ENCODE results near the gene CAPN2. TPM values are rescaled to one million over a fixed set of nuclear protein-coding genes. Genes with fewer than 3 reads are reported as not detected.

CAPN2 gene
- total RNA-seq, result 511 and 596 TPM in 2 replicates

DNA sequence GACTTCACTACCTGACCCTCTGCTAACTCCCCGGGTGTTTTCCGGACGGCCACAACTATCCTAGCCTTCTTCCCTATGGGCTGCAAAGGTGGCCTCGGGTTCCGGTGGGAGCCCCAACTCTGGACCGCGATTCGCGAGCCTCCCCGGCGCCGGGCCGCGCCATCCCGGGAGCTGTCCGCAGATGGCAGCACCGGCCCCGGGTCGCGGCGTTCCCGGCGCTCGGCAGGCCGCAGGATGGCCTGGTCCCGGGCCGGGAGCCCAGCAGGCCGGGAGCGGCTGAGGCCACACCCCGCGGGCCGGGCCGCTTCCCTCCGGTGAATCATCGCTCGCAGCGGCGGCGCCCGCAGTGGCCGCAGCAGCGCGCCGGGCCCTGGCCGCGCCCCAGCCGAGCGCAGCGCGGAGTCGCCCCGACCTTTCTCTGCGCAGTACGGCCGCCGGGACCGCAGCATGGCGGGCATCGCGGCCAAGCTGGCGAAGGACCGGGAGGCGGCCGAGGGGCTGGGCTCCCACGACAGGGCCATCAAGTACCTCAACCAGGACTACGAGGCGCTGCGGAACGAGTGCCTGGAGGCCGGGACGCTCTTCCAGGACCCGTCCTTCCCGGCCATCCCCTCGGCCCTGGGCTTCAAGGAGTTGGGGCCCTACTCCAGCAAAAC, at the start of gene CAPN2:
Gene CAPN2 (plus strand): TSS at position 346 of the 656 bp plus-strand sequence. CDS start 102 bp downstream, at position 448.

DNA sequence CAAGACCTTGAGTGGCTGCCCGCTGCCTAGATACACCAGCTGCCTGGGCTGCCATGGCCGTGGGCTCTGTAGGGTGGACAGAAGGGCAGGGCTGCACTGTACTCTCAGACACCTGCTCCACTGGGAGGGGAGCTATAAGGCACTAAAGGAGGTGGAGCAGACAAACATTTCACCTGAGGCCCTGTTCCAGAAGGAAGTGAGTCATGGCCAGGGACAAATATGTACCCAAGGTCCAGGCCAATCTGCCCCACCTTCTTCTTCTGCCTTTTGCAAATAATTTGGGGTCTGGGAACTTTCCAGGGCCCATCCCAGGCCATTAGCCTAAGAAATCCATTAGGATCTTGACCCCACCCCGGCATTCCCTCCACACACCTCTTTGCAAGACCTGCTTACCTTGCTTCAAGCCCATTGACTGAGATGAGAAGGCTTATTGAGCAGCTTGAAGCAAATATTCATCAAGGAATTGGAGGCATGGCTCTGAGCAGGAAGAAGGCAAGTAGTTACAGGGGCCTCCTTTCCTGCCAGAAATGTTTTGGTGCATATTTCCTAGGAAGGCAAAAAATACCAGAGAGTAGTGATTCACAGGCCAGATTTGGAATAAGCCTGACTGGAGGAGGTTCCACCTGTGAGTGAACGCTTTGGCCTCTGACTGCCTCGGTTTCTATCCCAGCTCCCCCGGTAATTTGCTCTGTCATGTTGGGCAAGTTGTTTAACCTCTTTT, 46.6 kb upstream of the CAPN2 start, which contains the start of gene CAPN8:
Gene CAPN8 (minus strand): TSS at position 110 of the 721 bp plus-strand sequence. CDS start 55 bp downstream, at position 55.

Small RNAs within 50 kb of the gene (small RNA-seq; reads per million reads assigned to genes)
- gene RNU6-1248P, result not detected

Other genes starting within 250 kb of the CAPN2 start
- under 0.01 TPM in 1 of 2 replicates, not detected in the other for gene CAPN8, start 46.8 kb upstream of the CAPN2 start, total RNA-seq
- 32.3 and 37.3 TPM in 2 replicates for gene TP53BP2, start 133.4 kb downstream of the CAPN2 start, total RNA-seq

Measured in placental epithelial cell (primary cell).